Measurements from ENCODE around the gene SH3BGRL3. TPM values are rescaled to one million over a fixed set of nuclear protein-coding genes. Genes with fewer than 3 reads are reported as not detected.

SH3BGRL3 gene
- total RNA-seq, 1 donor from 2014 or later = 285 TPM

DNA sequence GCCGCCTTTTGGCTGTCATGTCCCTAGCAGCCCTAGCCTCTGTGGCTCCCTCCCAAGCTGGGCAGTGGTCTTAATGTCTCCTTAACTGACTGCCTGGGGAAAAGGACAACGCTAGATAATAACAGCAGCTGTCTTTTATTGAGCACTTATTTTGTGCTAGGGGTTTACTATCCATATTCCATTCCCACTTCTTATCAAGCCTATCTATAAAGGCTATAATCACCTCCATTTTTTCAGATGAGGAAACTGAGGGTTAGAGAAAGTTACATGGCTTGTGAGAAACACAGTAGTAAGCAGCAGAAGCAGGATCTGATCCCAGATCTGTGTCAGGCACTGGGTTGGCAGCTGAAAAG is 6.2 kb downstream of the SH3BGRL3 start:
- ChIA-PET CTCF (interaction anchor here (1.2 to 10.4 kb wide), 5 partner anchors 11 to 131 kb away, joined by 3 to 372 read pairs (median 7); partner anchors contain the start of genes CD52 and CEP85), POLR2A (interaction anchor here (0.6 to 21.5 kb wide), 5 partner anchors 10 to 1056 kb away, joined by 3 to 1638 read pairs (median 5); partner anchors contain the start of gene CD52)
- H3K4me1 Mint-ChIP-seq = peaks cover 98% of the 10 kb centered on the region
- intact Hi-C loops (cut with micrococcal nuclease) = loop anchor here (5.0 to 10.0 kb wide), 2 partner anchors 186 to 1079 kb away; partner anchors contain the start of genes HMGN2 and MAP3K6
- H3K27me3 Mint-ChIP-seq = no peaks in the 10 kb centered on the region
- H3K4me3 Mint-ChIP-seq = no peak overlapping the region
- peaks cover 28% of the 10 kb centered on the region for H3K36me3 Mint-ChIP-seq (ENCODE audit: low read depth)
- no peak for TF ChIP-seq CTCF (IDR thresholded peaks at IDR 0.05)
- peak overlapping the region; percentile 100 for H3K27ac Mint-ChIP-seq
- no peak for DNase-seq
- ATAC-seq (ENCODE audit: low read depth) = no peak
- no peaks in the 10 kb centered on the region for H3K9me3 Mint-ChIP-seq

DNA sequence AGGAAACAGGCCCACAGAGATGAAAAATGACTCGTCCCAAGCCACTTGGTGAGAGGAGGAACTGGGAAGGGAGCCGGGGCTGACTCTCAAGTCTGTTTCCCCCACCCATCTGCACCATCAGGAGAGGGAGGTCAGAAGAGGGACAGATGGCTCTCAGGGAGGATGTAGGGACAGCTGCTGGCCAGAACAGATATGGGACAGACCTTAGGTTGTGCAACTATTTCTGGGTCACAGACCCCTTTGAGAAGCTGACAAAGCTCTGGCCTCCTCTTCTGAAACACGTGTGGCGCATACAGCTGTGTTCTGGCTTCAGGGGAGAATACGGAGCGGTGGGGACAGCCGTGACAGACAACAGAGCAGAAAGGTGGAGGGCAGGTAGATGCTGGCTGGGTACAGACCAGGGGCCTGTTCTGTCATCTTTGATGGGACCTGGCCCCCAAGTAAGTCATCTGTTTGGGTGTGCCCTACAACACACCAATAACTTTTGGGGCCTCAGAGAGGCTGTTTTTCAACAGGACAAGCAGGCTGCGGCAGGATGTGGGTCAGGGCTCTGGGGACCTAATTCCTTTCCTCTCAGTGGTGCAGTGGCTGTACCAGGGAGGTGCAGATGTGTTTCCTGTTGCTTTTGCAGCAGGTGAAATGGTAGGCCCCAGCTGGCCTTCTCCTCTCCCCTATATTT is 7.3 kb downstream of the SH3BGRL3 start:
- Mint-ChIP-seq H3K4me3 (peak overlapping the region; percentile 60), H3K4me1 (peaks cover 99% of the 10 kb centered on the region), H3K9me3 (no peaks in the 10 kb centered on the region), H3K27me3 (no peaks in the 10 kb centered on the region), H3K36me3 (ENCODE audit: low read depth) (peaks cover 17% of the 10 kb centered on the region), H3K27ac (peak overlapping the region; percentile 100)
- intact Hi-C loops (cut with micrococcal nuclease) = loop anchor here (5.0 to 10.0 kb wide), 2 partner anchors 185 to 1078 kb away; partner anchors contain the start of genes HMGN2 and MAP3K6
- ChIA-PET POLR2A (interaction anchor here (1.4 to 21.5 kb wide), 7 partner anchors 7 to 145 kb away, joined by 3 to 1638 read pairs (median 49); partner anchors contain the start of genes CD52, CEP85, DHDDS and SH3BGRL3), CTCF (interaction anchor here (1.2 to 10.4 kb wide), 3 partner anchors 11 to 54 kb away, joined by 5 to 372 read pairs (median 37); partner anchors contain the start of genes CD52 and CEP85)
- TF ChIP-seq CTCF (IDR thresholded peaks at IDR 0.05) = no peak
- peak; percentile 12 for ATAC-seq (ENCODE audit: low read depth)
- DNase-seq = peak; percentile 55

- peak overlapping the region; percentile 60 for H3K4me3 Mint-ChIP-seq
- H3K27ac Mint-ChIP-seq = peak overlapping the region; percentile 100
- no peak for TF ChIP-seq CTCF (IDR thresholded peaks at IDR 0.05)
- intact Hi-C loops (cut with micrococcal nuclease) = loop anchor here (2.0 to 10.0 kb wide), 3 partner anchors 53 to 1077 kb away; partner anchors contain the start of genes CEP85, HMGN2 and MAP3K6
- no peaks in the 10 kb centered on the region for H3K9me3 Mint-ChIP-seq
- no peak for DNase-seq
- CTCF ChIA-PET = interaction anchor here (1.2 to 10.4 kb wide), 3 partner anchors 12 to 54 kb away, joined by 5 to 372 read pairs (median 37); partner anchors contain the start of genes CD52 and CEP85
- peaks cover 100% of the 10 kb centered on the region for H3K4me1 Mint-ChIP-seq
- POLR2A ChIA-PET = interaction anchor here (0.6 to 21.5 kb wide), 8 partner anchors 8 to 144 kb away, joined by 4 to 1638 read pairs (median 62); partner anchors contain the start of genes CD52, CEP85, DHDDS and SH3BGRL3
- peaks cover 11% of the 10 kb centered on the region for H3K36me3 Mint-ChIP-seq (ENCODE audit: low read depth)
- H3K27me3 Mint-ChIP-seq = no peaks in the 10 kb centered on the region
- no peak for ATAC-seq (ENCODE audit: low read depth)
Observed at GRCh38 chr1:26287811-26288210, 7.9 kb downstream of the SH3BGRL3 start.

GRCh38 chr1:26288311-26288941 is 8.5 kb downstream of the SH3BGRL3 start:
- peak; percentile 40 for DNase-seq
- ChIA-PET CTCF (interaction anchor here (1.1 to 10.4 kb wide), 8 partner anchors 9 to 55 kb away, joined by 3 to 372 read pairs (median 7); partner anchors contain the start of genes CD52, CEP85 and SH3BGRL3), POLR2A (interaction anchor here (0.5 to 21.5 kb wide), 21 partner anchors 8 to 1344 kb away, joined by 3 to 1638 read pairs (median 4); partner anchors contain the start of genes CD52, CEP85, DHDDS and HMGN2)
- ATAC-seq (ENCODE audit: low read depth) = peak; percentile 19
- Mint-ChIP-seq H3K27me3 (no peaks in the 10 kb centered on the region), H3K27ac (peak overlapping the region; percentile 100), H3K9me3 (no peaks in the 10 kb centered on the region), H3K4me1 (peaks cover 98% of the 10 kb centered on the region), H3K4me3 (peak overlapping the region; percentile 60), H3K36me3 (ENCODE audit: low read depth) (peaks cover 5% of the 10 kb centered on the region)
- intact Hi-C loops (cut with micrococcal nuclease) = loop anchor here (2.0 to 10.0 kb wide), 3 partner anchors 54 to 1076 kb away; partner anchors contain the start of genes CEP85, HMGN2 and MAP3K6
- TF ChIP-seq CTCF (IDR thresholded peaks at IDR 0.05) = no peak
